Nephron progenitor cell (in vitro differentiated cells): ENCODE results near the gene VSIR.

Experiments used
- DNase-seq: peaks from one replicate; pipeline ENCODE4 v3.0.0; 2021
- H3K27ac Mint-ChIP-seq: 2 replicates; pipeline ENCODE4 v1.8.0; 2021; ENCODE audit warnings: mild to moderate bottlenecking, moderate library complexity, mixed read lengths
- H3K27me3 Mint-ChIP-seq: 2 replicates; pipeline ENCODE4 v1.8.0; 2021; ENCODE audit warnings: mild to moderate bottlenecking, low read depth, mixed read lengths; ENCODE audit not compliant: poor library complexity
- H3K36me3 Mint-ChIP-seq: 2 replicates; pipeline ENCODE4 v1.8.0; 2021; ENCODE audit warnings: low read depth, mixed read lengths
- H3K4me1 Mint-ChIP-seq: 2 replicates; pipeline ENCODE4 v1.8.0; 2021; ENCODE audit warnings: mixed read lengths
- H3K4me3 Mint-ChIP-seq: 2 replicates; pipeline ENCODE4 v1.8.0; 2021; ENCODE audit warnings: mild to moderate bottlenecking, moderate library complexity, mixed read lengths
- H3K9me3 Mint-ChIP-seq: 2 replicates; pipeline ENCODE4 v1.8.0; 2021; ENCODE audit warnings: mild to moderate bottlenecking, moderate library complexity, mixed read lengths
- CTCF ChIP-seq: fragments of 200-600 bp; sonication (generic); IDR thresholded peaks from 2 replicates; pipeline ENCODE4 v1.5.0; 2021; ENCODE audit warnings: antibody characterized with exemption

VSIR gene

GRCh38 chr10:71814922-71815411 lies 41.6 kb upstream of the VSIR start:
- DNase-seq = no peak
- TF ChIP-seq CTCF = no peak
- Mint-ChIP-seq H3K9me3 (no peaks in the 10 kb centered on the region), H3K27me3 (no peaks in the 10 kb centered on the region), H3K4me1 (peaks cover 30% of the 10 kb centered on the region), H3K4me3 (no peak overlapping the region), H3K27ac (no peak overlapping the region), H3K36me3 (peaks cover 46% of the 10 kb centered on the region)

- Mint-ChIP-seq H3K36me3 (peaks cover 30% of the 10 kb centered on the region), H3K27ac (peak overlapping the region; percentile 75), H3K4me3 (no peak overlapping the region), H3K4me1 (peaks cover 30% of the 10 kb centered on the region), H3K9me3 (no peaks in the 10 kb centered on the region), H3K27me3 (peaks cover 3% of the 10 kb centered on the region)
- no peak for TF ChIP-seq CTCF
- no peak for DNase-seq
These were observed 39.7 kb upstream of the VSIR start for GRCh38 chr10:71812913-71813590.

- peaks cover 30% of the 10 kb centered on the region for H3K4me1 Mint-ChIP-seq
- H3K27ac Mint-ChIP-seq = no peak overlapping the region
- peaks cover 6% of the 10 kb centered on the region for H3K27me3 Mint-ChIP-seq
- no peak overlapping the region for H3K4me3 Mint-ChIP-seq
- TF ChIP-seq CTCF = peak; percentile 65
- DNase-seq = peak; percentile 75
- H3K9me3 Mint-ChIP-seq = no peaks in the 10 kb centered on the region
- H3K36me3 Mint-ChIP-seq = peaks cover 25% of the 10 kb centered on the region
These were observed 38.9 kb upstream of the VSIR start for GRCh38 chr10:71812016-71812912.

GRCh38 chr10:71811351-71811750 lies 38.0 kb upstream of the VSIR start:
- no peak for DNase-seq
- no peaks in the 10 kb centered on the region for H3K9me3 Mint-ChIP-seq
- peaks cover 30% of the 10 kb centered on the region for H3K4me1 Mint-ChIP-seq
- H3K4me3 Mint-ChIP-seq = no peak overlapping the region
- H3K27ac Mint-ChIP-seq = no peak overlapping the region
- H3K36me3 Mint-ChIP-seq = peaks cover 16% of the 10 kb centered on the region
- H3K27me3 Mint-ChIP-seq = peaks cover 15% of the 10 kb centered on the region
- no peak for TF ChIP-seq CTCF

GRCh38 chr10:71810048-71810750 lies 36.9 kb upstream of the VSIR start:
- H3K4me1 Mint-ChIP-seq = peaks cover 27% of the 10 kb centered on the region
- no peak for TF ChIP-seq CTCF
- H3K36me3 Mint-ChIP-seq = peaks cover 6% of the 10 kb centered on the region
- no peak for DNase-seq
- no peaks in the 10 kb centered on the region for H3K9me3 Mint-ChIP-seq
- H3K27me3 Mint-ChIP-seq = peaks cover 26% of the 10 kb centered on the region
- H3K4me3 Mint-ChIP-seq = no peak overlapping the region
- H3K27ac Mint-ChIP-seq = no peak overlapping the region
